GM19351 (cell line): ENCODE data around the gene LCA5.
"Not testable (repeated sequence)": the region's sequence is repeated elsewhere in the genome, so short reads cannot be mapped to it uniquely, and the experiment has no call there.

Experiments used
- ATAC-seq: cut with Tn5 transposase; IDR thresholded peaks from one replicate; pipeline ENCODE4 v1.9.1; 2021; ENCODE audit warnings: mild to moderate bottlenecking, moderate library complexity; ENCODE audit not compliant: unreplicated experiment

The LCA5 gene

GRCh38 chr6:79538106-79538971 lies 1.1 kb upstream of the LCA5 start:
- ATAC-seq: no peak

GRCh38 chr6:79536585-79536953 lies 661 bp downstream of the LCA5 start:
- ATAC-seq: no peak

- ATAC-seq: not testable (repeated sequence)
Observed at GRCh38 chr6:79529567-79529966, 7.7 kb downstream of the LCA5 start.

- no peak for ATAC-seq
Observed at GRCh38 chr6:79526897-79527296, 10.3 kb downstream of the LCA5 start.

- no peak for ATAC-seq
Observed at GRCh38 chr6:79525272-79526100, 11.7 kb downstream of the LCA5 start.

- no peak for ATAC-seq
Observed at GRCh38 chr6:79524065-79524464, 13.2 kb downstream of the LCA5 start.

- no peak for ATAC-seq
Observed at GRCh38 chr6:79522609-79523008, 14.6 kb downstream of the LCA5 start.

GRCh38 chr6:79520534-79520933 lies 16.7 kb downstream of the LCA5 start:
- ATAC-seq: no peak

GRCh38 chr6:79518842-79519241 lies 18.4 kb downstream of the LCA5 start:
- ATAC-seq: no peak

GRCh38 chr6:79515436-79515835 lies 21.8 kb downstream of the LCA5 start:
- ATAC-seq: no peak

- no peak for ATAC-seq
Observed at GRCh38 chr6:79513111-79513510, 24.1 kb downstream of the LCA5 start.

GRCh38 chr6:79512014-79512413 lies 25.2 kb downstream of the LCA5 start:
- ATAC-seq: no peak

GRCh38 chr6:79510707-79511106 lies 26.5 kb downstream of the LCA5 start:
- ATAC-seq: no peak

GRCh38 chr6:79506251-79506650 lies 31.0 kb downstream of the LCA5 start:
- no peak for ATAC-seq

GRCh38 chr6:79504372-79504771 lies 32.9 kb downstream of the LCA5 start:
- ATAC-seq: no peak

- no peak for ATAC-seq
Observed at GRCh38 chr6:79498842-79499241, 38.4 kb downstream of the LCA5 start.

- no peak for ATAC-seq
Observed at GRCh38 chr6:79495246-79495645, 42.0 kb downstream of the LCA5 start.

- no peak for ATAC-seq
Observed at GRCh38 chr6:79494841-79495240, 42.4 kb downstream of the LCA5 start.

- no peak for ATAC-seq
Observed at GRCh38 chr6:79470728-79471127, 66.5 kb downstream of the LCA5 start.

- ATAC-seq: no peak
Observed at GRCh38 chr6:79469376-79470246, 67.6 kb downstream of the LCA5 start.

- no peak for ATAC-seq
Observed at GRCh38 chr6:79468587-79468986, 68.6 kb downstream of the LCA5 start.
